Measurements from ENCODE around the gene GMPR2. TPM values are rescaled to one million over a fixed set of nuclear protein-coding genes. Genes with fewer than 3 reads are reported as not detected.

Gene GMPR2
- total RNA-seq, 1 experiment from 2014 or later = 85.8 TPM

DNA sequence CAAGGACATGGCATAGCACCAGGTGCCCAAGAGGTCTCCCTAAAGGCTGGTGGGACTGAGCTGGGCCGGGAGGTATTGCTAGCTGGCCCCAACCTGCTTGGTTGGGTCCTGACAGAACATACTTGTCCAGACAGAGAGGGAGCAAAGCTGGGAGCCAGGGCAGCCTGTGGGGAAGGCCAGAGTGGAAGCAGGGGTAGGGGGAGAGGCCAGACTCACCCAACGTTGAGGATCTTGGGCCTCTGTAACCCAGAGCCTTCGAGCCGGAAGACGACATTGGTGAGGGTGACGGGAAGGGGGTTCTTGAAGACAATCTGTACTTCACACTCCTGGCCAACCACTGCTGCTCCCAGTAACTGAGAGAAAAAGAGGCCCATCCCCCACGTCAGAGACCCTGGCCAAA is 21.2 kb downstream of the GMPR2 start:
- no peak overlapping the region for H3K4me3 ChIP-seq (ENCODE audit: low read depth, low read length, poor library complexity, severe bottlenecking)
- DNase-seq (ENCODE audit: low spot score) = no peak
- H3K27ac ChIP-seq (ENCODE audit: low read depth, low read length, poor library complexity, severe bottlenecking) = no peak overlapping the region
- H3K27me3 ChIP-seq (replicated peaks; ENCODE audit: insufficient read depth, low read depth, low read length, poor library complexity) = no peaks in the 10 kb centered on the region
- no peaks in the 10 kb centered on the region for H3K9me3 ChIP-seq (ENCODE audit: low read depth, low read length, poor library complexity, severe bottlenecking)
- ChIA-PET CTCF (no interaction called here), POLR2A (ENCODE audit: low non-redundant PET) (no interaction called here)
- intact Hi-C loops (cut with micrococcal nuclease; ENCODE audit: unreplicated experiment) = no loop called here
- H3K36me3 ChIP-seq (ENCODE audit: insufficient read depth, low read length, poor library complexity, severe bottlenecking) = no peaks in the 10 kb centered on the region
- H3K4me1 ChIP-seq (ENCODE audit: insufficient read depth, low read length, poor library complexity, severe bottlenecking) = no peaks in the 10 kb centered on the region
- TF ChIP-seq EZH2 (IDR thresholded peaks at IDR 0.05; ENCODE audit: borderline replicate concordance, low read depth, low read length, poor library complexity, severe bottlenecking) = no peak
- no peak for TF ChIP-seq CTCF (conservative IDR thresholded peaks at IDR 0.05; ENCODE audit: low read depth, low read length)
- no TSS peak for BruUV-seq (replicated peaks)

DNA sequence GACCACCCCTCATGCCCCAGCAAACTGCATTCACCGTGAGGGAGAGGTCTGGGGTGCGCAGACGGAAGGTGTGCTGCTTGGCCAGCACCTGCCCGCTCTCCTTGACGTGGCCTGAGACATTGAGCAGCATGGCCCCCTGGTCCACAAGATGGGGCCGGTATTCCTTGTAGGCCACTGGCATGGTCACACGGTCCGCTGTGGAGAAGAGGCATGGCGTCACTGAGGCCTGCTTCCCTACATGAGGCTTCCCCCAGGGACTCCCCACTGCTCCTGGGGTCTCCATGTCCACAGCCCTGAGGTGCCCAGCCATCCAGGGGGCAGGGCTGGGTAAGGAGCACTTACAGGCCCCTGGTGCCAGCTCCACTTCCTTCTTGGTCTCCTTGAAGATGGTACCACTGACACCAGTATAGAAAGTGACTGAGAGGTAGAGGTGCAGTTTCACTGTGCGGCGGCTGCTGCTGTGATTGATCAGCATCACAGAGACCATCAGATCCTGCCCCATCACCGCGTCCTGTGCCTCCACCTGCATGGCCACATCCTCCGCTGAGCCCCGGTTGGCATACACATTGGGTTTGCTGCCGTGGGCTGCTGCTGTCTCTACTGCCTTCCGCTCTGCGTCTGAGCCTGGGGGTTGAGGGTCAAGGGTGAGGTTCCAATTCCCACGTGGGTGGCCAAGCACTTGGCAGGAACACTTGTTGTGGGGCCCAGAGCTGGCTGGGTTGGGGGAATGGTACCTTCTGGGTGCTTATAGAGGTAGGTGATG is 22.1 kb downstream of the GMPR2 start:
- Histone ChIP-seq H3K27me3 (replicated peaks; ENCODE audit: insufficient read depth, low read depth, low read length, poor library complexity) (no peaks in the 10 kb centered on the region), H3K4me1 (ENCODE audit: insufficient read depth, low read length, poor library complexity, severe bottlenecking) (no peaks in the 10 kb centered on the region), H3K9me3 (ENCODE audit: low read depth, low read length, poor library complexity, severe bottlenecking) (no peaks in the 10 kb centered on the region), H3K36me3 (ENCODE audit: insufficient read depth, low read length, poor library complexity, severe bottlenecking) (no peaks in the 10 kb centered on the region), H3K27ac (ENCODE audit: low read depth, low read length, poor library complexity, severe bottlenecking) (no peak overlapping the region), H3K4me3 (ENCODE audit: low read depth, low read length, poor library complexity, severe bottlenecking) (no peak overlapping the region)
- BruUV-seq (replicated peaks) = no TSS peak
- DNase-seq (ENCODE audit: low spot score) = no peak
- intact Hi-C loops (cut with micrococcal nuclease; ENCODE audit: unreplicated experiment) = no loop called here
- TF ChIP-seq CTCF (conservative IDR thresholded peaks at IDR 0.05; ENCODE audit: low read depth, low read length) (no peak), EZH2 (IDR thresholded peaks at IDR 0.05; ENCODE audit: borderline replicate concordance, low read depth, low read length, poor library complexity, severe bottlenecking) (no peak)
- CTCF ChIA-PET = no interaction called here
- POLR2A ChIA-PET (ENCODE audit: low non-redundant PET) = no interaction called here

DNA sequence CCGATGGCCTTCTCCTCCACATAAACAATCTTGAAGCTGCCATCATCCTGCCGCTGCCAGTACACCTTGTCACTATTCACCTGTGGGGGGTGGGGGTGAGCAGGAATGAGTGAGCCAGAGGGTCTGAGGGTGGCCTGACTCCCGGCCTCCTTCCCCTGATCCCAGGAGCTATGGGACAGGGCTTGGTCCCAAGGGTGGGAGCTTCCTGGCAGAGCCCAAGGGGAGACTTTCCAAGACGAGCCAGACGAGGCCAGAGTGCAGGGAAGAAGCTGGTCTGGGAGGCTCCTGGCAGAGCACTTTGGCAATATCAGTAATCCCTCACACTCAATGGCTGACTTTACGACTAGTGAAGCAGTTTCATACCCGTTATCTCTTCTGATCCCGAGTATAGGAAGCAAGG is 22.7 kb downstream of the GMPR2 start:
- DNase-seq (ENCODE audit: low spot score) = no peak
- ChIA-PET POLR2A (ENCODE audit: low non-redundant PET) (no interaction called here), CTCF (no interaction called here)
- Histone ChIP-seq H3K36me3 (ENCODE audit: insufficient read depth, low read length, poor library complexity, severe bottlenecking) (no peaks in the 10 kb centered on the region), H3K27ac (ENCODE audit: low read depth, low read length, poor library complexity, severe bottlenecking) (no peak overlapping the region), H3K4me3 (ENCODE audit: low read depth, low read length, poor library complexity, severe bottlenecking) (no peak overlapping the region), H3K4me1 (ENCODE audit: insufficient read depth, low read length, poor library complexity, severe bottlenecking) (no peaks in the 10 kb centered on the region), H3K27me3 (replicated peaks; ENCODE audit: insufficient read depth, low read depth, low read length, poor library complexity) (no peaks in the 10 kb centered on the region), H3K9me3 (ENCODE audit: low read depth, low read length, poor library complexity, severe bottlenecking) (no peaks in the 10 kb centered on the region)
- no peak for TF ChIP-seq CTCF (conservative IDR thresholded peaks at IDR 0.05; ENCODE audit: low read depth, low read length)
- TF ChIP-seq EZH2 (IDR thresholded peaks at IDR 0.05; ENCODE audit: borderline replicate concordance, low read depth, low read length, poor library complexity, severe bottlenecking) = no peak
- no TSS peak for BruUV-seq (replicated peaks)
- intact Hi-C loops (cut with micrococcal nuclease; ENCODE audit: unreplicated experiment) = no loop called here
